VCaP (cell line): ENCODE results near the gene MAEA.

Source experiments
- H3K27ac ChIP-seq: fragments of 450-650 bp; 2 replicates; pipeline ENCODE4 v1.5.1; 2017
- TF ChIP-seq, protein P1 (sequence below): fragments of 450-650 bp; conservative IDR thresholded peaks from 2 replicates; pipeline ENCODE4 v1.5.1; 2017; ENCODE audit warnings: mild to moderate bottlenecking, moderate library complexity

Gene MAEA

DNA sequence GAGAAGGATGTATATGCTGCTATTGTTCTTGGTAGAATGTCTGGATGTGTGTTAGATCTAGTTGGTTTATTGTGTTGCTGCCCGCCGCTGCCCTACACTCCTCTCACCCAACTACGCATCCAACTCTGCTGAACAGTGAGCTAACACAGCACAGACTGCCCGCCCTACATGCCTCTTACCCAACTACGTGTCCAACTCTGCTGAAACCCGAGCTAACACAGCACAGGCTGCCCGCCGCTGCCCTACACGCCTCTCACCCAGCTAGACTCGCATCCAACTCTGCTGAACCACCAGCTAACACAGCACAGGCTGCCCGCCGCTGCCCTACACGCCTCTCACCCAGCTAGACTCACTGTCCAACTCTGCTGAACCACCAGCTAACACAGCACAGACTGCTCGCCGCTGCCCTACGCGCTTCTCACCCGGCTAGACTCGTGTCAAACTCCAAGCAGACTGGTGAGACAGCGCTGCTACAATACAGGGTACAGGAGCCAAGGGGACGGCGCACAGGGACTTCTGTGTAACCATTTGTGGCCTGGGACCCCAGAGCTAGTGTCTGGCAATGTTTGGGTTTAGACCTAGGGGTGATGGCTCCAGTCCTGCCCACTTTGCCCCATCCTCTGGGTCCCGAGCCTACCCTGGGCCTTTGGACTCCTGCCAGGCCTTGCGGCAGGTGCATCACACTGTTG lies 29.1 kb upstream of the MAEA start:
- TF ChIP-seq, protein P1, sequence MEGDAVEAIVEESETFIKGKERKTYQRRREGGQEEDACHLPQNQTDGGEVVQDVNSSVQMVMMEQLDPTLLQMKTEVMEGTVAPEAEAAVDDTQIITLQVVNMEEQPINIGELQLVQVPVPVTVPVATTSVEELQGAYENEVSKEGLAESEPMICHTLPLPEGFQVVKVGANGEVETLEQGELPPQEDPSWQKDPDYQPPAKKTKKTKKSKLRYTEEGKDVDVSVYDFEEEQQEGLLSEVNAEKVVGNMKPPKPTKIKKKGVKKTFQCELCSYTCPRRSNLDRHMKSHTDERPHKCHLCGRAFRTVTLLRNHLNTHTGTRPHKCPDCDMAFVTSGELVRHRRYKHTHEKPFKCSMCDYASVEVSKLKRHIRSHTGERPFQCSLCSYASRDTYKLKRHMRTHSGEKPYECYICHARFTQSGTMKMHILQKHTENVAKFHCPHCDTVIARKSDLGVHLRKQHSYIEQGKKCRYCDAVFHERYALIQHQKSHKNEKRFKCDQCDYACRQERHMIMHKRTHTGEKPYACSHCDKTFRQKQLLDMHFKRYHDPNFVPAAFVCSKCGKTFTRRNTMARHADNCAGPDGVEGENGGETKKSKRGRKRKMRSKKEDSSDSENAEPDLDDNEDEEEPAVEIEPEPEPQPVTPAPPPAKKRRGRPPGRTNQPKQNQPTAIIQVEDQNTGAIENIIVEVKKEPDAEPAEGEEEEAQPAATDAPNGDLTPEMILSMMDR, result no peak

DNA sequence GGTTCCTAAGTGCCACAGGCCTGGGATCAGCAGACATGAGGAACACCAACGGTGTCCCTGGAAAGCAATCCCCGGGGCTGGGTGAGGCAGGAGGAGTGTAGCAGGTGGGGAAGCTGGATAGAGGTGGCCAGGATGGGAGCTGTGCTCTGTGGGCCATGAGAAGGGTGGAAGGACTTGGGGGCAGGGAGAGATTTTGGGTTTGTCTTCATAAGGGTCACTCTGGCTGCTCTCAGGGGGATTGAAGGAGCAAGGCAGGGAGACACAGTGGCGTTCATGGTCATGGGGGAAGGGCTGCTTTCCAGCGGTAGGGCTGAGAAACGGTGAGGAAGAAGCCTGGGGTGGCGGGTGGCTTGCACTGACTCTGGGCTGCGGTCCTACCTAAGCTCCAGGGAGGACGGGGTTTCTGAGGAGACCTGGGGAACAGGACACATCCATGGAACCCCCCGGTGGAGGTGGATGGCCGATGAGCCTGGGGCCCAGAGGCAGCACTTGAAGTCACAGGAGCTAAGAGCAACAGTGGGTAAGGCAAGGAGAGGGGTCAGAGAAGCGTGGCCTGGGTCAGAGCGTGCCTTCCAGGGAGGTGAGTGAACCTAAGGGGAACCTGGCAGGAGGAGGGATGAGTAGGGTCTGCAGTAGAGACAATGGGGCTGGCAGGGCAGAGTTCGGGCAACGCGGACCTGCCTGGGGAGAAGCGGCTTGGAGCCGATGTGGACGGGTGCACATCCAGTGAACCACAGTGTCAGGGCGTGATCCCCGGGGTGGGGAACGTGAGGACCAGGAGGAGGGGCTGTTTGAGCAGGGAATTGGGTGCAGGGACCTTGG lies 28.4 kb upstream of the MAEA start:
- no peak overlapping the region for H3K27ac ChIP-seq
- TF ChIP-seq, protein P1, result no peak

More for the DNA sequence above, 29.1 kb upstream of the MAEA start:
- no peak overlapping the region for H3K27ac ChIP-seq

DNA sequence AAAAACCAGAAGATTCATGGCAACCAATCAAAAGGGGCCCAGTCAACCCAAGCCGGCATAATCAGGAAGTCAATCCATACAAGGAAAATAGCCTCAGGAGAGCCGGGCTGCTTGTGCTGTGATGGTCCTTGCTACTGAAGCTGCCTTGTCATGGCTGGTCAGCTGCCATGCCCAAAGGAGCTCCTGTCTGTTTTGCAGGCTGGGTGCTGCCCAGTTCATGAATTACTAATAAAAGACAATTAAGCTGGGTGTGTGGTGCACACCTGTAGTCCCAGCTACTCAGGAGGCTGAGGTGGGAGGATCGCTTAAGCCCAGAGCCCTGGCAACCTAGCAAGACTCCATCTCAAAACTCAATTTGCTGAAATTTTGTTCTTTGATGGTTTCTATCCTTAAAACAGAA lies 24.7 kb upstream of the MAEA start:
- TF ChIP-seq, protein P1, result no peak
- no peak overlapping the region for H3K27ac ChIP-seq

DNA sequence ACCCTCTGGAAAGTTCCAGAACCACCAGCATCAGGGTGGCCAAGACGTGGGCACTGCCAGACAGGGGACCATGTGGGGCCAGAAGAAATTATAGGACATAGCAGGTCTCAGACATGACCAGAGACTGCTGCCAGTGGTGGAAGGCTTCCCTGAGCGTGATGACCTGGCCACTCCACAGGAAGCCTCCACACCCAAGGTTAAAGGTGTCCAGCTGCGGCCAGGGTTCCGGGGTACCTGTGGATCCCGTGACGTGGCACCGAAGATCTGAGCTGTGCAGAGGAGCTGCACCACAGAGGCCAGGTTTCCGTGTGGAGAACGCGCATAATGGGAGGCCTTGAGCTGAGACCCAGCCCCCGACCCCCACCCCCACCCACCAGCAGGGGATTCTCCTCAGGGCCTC lies 24.3 kb upstream of the MAEA start:
- no peak overlapping the region for H3K27ac ChIP-seq
- TF ChIP-seq, protein P1, result no peak

DNA sequence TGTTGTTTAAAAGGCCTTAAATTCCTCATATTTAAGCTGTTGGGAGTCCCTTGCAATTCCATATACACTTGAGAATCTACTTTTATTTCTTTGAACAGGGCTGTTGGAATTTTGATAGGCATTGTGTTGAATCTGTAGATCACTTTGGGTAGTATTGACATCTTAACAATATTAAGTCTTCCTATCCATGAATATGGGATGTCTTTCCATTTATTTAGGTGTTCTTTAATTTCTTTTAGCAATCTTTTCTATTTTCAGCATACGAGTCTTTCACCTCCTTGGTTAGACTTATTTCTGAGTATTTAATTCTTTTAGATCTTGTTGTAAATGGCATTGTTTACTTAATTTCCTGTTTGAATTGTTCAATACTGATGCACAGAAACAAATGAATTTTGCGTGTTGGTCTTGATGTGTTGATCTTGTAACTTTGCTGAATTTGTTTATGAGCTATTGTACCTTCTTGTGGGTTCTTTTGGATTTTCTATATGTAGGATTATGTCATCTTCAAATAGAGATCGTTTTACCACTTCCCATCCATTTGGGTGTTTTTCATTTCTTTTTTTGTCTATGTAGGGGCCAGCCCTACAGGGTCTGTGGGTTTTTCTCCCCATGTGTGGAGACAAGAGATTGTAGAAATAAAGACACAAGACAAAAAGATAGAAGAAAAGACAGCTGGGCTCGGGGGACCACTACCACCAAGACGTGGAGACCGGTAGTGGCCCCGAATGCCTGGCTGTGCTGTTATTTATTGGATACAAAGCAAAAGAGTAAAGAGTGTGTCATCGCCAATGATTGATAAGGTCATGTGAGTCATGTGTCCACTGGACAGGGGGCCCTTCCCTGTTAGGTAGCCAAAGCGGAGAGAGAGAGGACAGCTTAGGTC lies 22.6 kb upstream of the MAEA start:
- TF ChIP-seq, protein P1, result no peak
- H3K27ac ChIP-seq, result no peak overlapping the region

DNA sequence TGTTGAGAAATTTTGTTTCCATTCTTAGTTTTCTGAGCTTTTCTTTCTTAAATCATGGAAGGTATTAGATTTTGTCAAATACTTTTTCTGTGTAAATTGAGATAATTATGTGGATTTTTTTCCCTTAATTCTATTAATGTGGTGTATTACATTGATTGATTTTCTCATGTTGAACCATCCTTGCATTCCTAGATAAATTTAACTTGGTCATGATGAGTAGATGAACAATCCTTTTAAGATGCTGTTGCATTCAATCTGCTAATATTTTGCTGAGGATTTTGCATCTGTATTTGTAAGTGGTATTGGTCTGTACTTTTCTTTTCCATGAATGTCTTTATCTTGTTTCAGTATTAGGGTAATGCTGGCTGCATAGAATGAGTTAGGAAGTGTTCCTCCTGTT lies 20.5 kb upstream of the MAEA start:
- TF ChIP-seq, protein P1, result no peak
- no peak overlapping the region for H3K27ac ChIP-seq

DNA sequence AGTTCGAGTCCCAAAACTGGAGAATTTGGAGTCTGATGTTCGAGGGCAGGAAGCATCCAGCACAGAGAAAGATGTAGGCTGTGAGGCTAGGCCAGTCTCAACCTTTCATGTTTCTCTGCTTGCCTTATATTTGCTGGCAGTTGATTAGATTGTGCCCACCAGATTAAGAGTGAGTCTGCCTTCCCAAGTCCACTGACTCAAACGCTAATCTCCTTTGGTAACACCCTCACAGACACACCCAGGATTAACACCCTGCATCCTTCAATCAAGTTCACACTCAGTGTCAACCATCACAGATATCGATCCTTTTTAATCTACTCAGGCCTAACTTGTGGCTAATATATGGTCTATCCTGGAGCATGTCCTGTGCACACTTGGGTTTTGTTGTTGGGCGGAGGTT lies 18.0 kb upstream of the MAEA start:
- TF ChIP-seq, protein P1, result no peak
- no peak overlapping the region for H3K27ac ChIP-seq
